PC-9 (cell line): ENCODE measurements around the gene TOP1.

Source experiments
- EZH2 ChIP-seq: fragments of 200-600 bp; sonication (generic); IDR thresholded peaks from 2 replicates; pipeline ENCODE4 v1.8.0; 2017; ENCODE audit warnings: antibody characterized with exemption, low read depth
- TF ChIP-seq, protein P1 (sequence below): fragments of 200-600 bp; sonication (generic); conservative IDR thresholded peaks from 2 replicates; pipeline ENCODE4 v1.6.1; 2017; ENCODE audit warnings: mixed run types, antibody characterized with exemption, mild to moderate bottlenecking, moderate library complexity

- no peak for TF ChIP-seq EZH2
- TF ChIP-seq, protein P1, sequence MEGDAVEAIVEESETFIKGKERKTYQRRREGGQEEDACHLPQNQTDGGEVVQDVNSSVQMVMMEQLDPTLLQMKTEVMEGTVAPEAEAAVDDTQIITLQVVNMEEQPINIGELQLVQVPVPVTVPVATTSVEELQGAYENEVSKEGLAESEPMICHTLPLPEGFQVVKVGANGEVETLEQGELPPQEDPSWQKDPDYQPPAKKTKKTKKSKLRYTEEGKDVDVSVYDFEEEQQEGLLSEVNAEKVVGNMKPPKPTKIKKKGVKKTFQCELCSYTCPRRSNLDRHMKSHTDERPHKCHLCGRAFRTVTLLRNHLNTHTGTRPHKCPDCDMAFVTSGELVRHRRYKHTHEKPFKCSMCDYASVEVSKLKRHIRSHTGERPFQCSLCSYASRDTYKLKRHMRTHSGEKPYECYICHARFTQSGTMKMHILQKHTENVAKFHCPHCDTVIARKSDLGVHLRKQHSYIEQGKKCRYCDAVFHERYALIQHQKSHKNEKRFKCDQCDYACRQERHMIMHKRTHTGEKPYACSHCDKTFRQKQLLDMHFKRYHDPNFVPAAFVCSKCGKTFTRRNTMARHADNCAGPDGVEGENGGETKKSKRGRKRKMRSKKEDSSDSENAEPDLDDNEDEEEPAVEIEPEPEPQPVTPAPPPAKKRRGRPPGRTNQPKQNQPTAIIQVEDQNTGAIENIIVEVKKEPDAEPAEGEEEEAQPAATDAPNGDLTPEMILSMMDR = no peak
Observed at GRCh38 chr20:41030531-41031242, 2.1 kb downstream of the TOP1 start.
